Lung microvascular endothelial cell (primary cell): ENCODE data around the gene ADGRB2. TPM values are rescaled to one million over a fixed set of nuclear protein-coding genes. Genes with fewer than 3 reads are reported as not detected.
A peak's percentile ranks its signal among the peaks of the same experiment; 100 is the strongest.

Experiments
- DNase-seq, 2 donors: peaks; one replicate each; pipeline versions ENCODE4 v3.0.0 to v3.0.0-alpha.2; 2010; ENCODE audit warnings: low read depth in 2 of 2
- total RNA-seq: library from RNA; depleted of rRNA; stranded (reverse); fragments of >200 nt; gene quantifications from 2 replicates; pipeline ENCODE4 v1.2.1, GENCODE V29; 2014

The ADGRB2 gene, protein sequence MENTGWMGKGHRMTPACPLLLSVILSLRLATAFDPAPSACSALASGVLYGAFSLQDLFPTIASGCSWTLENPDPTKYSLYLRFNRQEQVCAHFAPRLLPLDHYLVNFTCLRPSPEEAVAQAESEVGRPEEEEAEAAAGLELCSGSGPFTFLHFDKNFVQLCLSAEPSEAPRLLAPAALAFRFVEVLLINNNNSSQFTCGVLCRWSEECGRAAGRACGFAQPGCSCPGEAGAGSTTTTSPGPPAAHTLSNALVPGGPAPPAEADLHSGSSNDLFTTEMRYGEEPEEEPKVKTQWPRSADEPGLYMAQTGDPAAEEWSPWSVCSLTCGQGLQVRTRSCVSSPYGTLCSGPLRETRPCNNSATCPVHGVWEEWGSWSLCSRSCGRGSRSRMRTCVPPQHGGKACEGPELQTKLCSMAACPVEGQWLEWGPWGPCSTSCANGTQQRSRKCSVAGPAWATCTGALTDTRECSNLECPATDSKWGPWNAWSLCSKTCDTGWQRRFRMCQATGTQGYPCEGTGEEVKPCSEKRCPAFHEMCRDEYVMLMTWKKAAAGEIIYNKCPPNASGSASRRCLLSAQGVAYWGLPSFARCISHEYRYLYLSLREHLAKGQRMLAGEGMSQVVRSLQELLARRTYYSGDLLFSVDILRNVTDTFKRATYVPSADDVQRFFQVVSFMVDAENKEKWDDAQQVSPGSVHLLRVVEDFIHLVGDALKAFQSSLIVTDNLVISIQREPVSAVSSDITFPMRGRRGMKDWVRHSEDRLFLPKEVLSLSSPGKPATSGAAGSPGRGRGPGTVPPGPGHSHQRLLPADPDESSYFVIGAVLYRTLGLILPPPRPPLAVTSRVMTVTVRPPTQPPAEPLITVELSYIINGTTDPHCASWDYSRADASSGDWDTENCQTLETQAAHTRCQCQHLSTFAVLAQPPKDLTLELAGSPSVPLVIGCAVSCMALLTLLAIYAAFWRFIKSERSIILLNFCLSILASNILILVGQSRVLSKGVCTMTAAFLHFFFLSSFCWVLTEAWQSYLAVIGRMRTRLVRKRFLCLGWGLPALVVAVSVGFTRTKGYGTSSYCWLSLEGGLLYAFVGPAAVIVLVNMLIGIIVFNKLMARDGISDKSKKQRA (N-terminal part only)
- total RNA-seq, result 0.20 and 0.22 TPM in 2 replicates

DNA sequence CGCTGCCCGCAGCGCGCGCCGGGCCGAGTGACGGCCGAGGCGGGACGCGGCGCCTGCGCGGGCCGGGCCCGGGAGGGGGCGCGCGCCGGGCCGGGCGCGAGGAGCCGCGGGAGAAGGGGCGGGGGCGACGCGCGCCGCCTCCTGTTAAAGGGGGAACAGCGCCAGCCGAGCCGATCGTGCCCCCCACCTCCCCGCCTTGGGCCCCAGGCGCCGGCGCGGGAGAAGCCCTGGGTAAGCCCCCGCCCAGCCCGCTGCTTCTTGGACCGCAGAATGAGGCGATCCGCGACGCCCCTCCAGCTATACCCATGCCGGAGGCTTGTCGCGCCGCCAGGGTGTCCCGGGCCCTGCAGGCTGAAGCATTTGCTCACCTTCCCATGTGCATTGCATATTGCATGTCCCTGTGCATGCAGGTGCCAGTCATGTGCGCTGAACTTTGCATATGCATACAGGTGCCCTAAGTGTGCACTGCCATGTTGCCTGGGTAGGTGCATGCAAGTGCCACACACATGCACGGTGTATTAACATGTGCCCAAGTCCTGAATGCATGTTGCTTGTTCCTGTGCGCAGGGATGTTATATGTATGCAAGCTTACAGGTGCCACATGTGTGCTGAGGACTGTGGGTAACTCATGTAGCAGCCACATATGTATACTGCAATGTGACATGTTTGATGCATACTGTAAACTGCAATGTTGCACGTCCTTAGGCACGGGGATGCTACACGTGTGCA is at the start of gene ADGRB2:
ADGRB2 (minus strand) TSS at position 29 of the 729 bp plus-strand sequence. CDS start 7,119 bp downstream, outside the sequence.
- no peak for DNase-seq

DNA sequence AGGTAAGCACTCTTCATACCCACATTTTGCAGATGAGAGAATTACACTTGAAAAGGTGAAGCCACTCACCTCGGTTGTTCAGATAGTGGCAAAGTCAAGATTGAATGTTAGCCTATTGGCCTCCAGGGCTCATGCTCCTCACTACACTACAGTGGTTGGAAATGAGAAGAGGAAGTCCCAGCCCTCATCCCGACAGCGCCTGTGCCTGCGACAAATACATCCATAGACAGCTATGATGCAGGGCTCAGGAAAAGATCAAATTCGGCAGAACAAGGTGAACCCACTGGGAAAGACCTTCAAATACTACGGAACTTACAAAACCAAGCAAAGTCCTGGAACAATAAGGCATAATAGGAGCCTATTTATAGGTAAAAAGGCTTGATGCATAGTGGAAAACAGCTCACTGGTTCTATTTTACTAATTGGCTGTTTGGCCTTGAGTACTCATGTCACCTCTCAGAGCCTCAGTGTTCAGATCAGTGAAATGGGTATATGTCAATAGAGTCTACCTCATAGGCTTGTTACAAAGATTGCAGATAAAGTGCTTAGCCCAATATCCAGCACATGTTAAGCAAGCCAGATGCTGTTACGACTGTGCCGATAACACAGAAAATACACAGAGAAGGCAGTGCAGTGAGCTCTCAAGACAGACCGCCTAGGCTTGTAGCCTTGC is 48.2 kb upstream of the ADGRB2 start:
- DNase-seq, result no peak

GRCh38 chr1:31811605-31812004 is 47.5 kb upstream of the ADGRB2 start:
- peak; percentile 39 to 50 for DNase-seq

DNA sequence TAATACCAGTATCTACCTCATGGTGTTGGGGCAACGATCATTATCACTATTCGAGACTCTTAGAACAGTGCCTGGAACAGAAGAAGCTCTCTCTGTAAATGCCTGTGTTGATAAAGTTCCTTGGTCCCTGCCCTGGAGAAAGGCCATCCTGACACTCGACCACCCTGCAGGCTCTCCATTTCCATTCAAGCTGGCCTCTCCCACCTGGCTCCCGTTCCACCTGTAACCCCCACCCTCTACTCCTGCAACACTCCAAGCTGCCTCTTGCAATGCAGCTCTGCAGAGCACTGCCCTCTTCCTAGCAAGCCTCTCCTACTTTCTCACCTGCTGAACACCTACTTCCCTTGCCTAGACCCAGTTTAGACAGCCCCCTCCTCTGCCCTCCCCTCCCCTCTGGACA is 45.6 kb upstream of the ADGRB2 start:
- no peak for DNase-seq

DNA sequence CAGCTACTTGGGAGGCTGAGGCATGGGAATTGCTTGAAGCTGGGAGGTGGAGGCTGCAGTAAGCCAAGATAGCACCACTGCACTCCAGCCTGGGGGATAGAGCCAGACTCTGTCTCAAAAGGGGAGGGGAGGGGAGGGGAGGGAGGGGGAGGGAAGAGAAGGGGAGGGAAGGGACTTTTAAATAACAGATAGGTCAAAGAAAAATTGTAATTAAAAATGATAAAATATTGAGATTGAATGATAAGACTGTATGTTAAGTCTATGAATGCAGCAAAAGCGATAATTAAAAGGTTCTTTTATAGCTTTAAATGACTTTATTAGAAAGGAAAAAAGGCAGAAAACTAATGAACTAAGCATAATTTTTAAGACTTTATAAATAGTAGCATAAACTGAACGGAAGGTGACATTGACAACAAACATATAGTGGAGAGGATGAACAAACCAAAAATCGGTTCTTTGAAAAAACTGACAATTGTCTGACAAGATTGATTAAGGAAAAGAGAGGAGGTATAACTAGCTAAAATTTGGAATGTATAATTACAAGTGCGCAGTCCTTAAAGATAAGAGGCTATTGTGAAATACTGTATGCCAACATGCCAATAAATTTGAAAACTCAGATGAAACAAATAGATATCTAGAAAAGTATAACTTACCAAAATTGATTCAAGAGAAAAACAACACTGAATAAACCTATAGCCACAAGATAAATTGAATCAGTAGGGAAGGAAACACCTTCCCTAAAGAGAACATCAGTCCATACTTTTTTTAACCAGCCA is 43.3 kb upstream of the ADGRB2 start:
- no peak for DNase-seq

GRCh38 chr1:31805318-31805717 is 41.2 kb upstream of the ADGRB2 start:
- DNase-seq, result no peak

DNA sequence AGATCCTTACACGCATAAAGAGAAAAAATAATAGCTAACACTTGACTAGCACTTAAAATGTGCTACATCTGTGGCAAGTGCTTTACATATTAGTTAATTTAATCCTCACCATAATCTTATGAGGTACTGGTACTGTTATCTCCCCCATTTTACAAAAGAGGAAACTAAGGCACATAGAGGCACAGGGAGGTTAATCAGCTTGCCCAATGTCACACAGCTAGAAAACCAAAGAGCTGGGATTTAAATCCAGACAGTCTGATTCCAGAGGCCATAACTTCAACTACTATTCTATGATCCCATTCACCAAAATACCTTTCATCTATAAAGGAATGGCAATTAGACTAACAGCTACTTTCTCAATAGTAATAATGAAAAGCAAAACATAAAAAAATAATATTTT is 40.0 kb upstream of the ADGRB2 start:
- DNase-seq, result no peak

- DNase-seq, result no peak
Measured at GRCh38 chr1:31803610-31804009, 39.5 kb upstream of the ADGRB2 start.

DNA sequence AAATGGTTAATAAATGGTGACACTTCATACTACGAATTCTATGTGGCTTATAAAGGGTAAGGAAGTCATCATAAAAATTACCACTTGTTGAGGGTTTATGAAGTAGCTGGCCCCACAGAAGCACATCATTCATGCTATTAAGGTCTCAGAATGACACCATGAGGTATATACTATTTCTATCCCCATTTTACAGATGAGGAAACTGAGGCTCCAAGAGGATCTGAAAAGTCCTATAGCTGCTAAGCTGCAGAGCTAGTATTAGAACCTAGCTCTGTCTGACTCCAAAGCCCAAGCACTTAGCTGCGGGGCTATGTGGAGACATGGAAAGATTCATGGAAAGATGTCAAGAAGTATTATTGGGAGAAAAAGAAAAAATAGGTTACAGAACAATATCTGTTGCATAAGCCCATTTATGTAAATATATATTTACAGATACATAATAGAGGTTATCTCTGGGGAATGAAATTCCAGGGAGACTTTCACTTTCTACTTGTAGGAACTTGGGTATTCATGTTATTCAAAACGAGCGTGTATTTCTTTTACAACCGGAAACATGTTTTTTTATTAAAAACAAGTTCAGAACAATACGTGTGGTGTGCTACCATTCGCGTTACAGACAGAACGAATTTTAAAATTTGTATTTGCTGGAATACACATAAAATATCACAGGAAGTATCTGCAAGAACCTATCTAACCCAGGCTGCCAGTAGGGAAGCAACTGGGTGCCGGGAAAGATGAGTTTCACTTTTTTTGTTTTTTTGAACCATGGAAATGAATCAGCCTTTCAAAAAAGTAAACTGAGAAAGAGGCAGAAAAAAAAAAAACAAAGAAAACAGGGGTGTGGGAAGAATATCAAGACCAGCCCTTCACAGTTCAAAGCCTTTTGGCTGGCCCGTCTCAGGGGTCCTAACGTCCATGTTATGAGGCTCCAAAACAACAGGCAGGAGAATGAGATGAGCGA is 38.3 kb upstream of the ADGRB2 start:
- DNase-seq, result peak; percentile 53 to 68

- no peak for DNase-seq
Measured at GRCh38 chr1:31801458-31801857, 37.3 kb upstream of the ADGRB2 start.

- no peak for DNase-seq
Measured at GRCh38 chr1:31800674-31800967, 36.5 kb upstream of the ADGRB2 start.

- no peak for DNase-seq
Measured at GRCh38 chr1:31799895-31800673, 35.9 kb upstream of the ADGRB2 start.

DNA sequence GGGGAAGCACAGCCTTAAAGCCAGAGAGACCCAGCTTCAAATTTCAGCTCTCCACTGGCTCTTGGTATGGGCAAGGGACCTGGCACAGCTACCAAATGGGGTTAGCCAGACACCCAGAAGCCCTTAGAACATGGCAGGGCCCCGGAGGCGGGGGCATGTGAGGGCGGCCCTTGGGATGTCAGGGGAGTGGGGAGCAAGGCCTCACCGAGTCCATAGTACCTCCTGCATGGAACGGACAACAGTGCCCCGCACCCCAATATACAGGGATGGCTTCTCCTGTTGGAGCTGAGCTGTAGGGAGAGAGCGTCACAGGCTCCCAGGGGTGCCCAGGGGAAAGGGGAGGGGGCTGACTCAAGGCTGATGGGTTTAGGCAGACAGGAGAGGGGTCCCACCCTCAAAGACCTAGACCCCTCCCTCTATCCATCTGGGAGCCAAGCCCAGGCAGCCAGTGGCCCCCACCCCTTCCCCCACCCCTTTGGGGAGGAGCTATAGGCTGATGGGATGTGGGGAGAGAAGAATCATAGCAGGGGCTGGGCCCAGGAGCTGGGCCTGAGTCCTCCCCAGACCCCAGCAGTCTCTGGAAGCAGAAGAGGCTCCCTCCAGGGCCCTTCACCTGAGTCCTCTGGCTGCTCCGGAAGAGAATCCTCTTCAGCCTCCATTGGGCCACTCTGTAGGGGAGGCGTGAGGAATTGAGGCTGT is 35.2 kb upstream of the ADGRB2 start:
- DNase-seq, result no peak

GRCh38 chr1:31798433-31799195 is 34.5 kb upstream of the ADGRB2 start:
- peak; percentile 57 to 88 for DNase-seq

GRCh38 chr1:31798086-31798432 is 33.9 kb upstream of the ADGRB2 start:
- DNase-seq, result no peak

DNA sequence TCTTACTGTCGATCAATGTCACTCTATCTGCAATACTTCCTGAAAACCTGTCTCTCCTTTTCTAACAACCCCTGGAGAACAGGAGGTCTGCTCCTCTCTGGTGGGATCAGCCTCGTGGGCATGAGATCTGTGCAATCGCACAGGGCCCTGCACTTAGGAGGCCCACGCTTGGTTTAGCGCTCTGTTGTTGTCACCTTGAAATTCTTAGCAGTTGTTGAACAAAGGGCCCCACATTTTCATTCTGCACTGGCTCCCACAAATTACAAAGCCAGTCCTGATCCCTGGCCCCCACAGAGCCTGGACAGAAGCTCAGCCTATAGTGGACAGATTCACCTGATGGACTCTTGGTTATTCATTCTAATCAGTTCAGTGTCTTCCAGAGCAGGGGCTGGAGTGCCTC is 33.1 kb upstream of the ADGRB2 start:
- no peak for DNase-seq

DNA sequence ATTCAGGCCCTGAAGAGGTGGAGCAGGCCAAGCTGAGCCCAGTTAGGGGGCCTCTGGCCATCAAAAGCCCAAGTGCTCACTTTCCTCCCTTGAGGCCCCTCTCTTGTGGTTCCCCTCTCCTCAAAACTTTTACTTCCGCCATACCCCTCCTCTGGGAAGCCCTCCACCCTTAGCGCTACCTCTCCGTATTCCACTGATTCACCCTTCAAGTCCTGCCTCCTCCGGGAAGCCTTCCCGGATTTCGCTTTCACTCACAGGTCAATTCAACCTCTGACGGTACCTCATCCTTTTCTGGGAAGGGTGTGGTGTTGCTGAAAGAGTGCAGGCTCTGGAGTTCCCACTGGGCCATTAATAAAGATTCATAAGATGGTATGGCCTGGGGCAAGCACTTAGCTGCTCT is 32.6 kb upstream of the ADGRB2 start:
- no peak for DNase-seq
